Ectodermal cell (in vitro differentiated cells): ENCODE results near the gene KDM4C. TPM values are rescaled to one million over a fixed set of nuclear protein-coding genes. Genes with fewer than 3 reads are reported as not detected.
"Not testable (repeated sequence)": the region's sequence is repeated elsewhere in the genome, so short reads cannot be mapped to it uniquely, and the experiment has no call there.

Experiments used
- H3K27ac ChIP-seq: 2 replicates; pipeline ENCODE4 v1.7.0; 2013; ENCODE audit warnings: mild to moderate bottlenecking, low read depth, low read length; ENCODE audit not compliant: insufficient read depth, poor library complexity, severe bottlenecking
- H3K27me3 ChIP-seq: 2 replicates; pipeline ENCODE4 v1.7.0; 2013; ENCODE audit warnings: mild to moderate bottlenecking, low read length; ENCODE audit not compliant: insufficient read depth, control insufficient read depth, poor library complexity, severe bottlenecking
- H3K36me3 ChIP-seq: one replicate; pipeline ENCODE4 v1.7.0; 2013; ENCODE audit warnings: low read length; ENCODE audit not compliant: control insufficient read depth, insufficient read depth
- H3K4me1 ChIP-seq: one replicate; pipeline ENCODE4 v1.7.0; 2013; ENCODE audit warnings: low read length; ENCODE audit not compliant: control insufficient read depth, insufficient read depth
- H3K4me3 ChIP-seq: 2 replicates; pipeline ENCODE4 v1.7.0; 2013; ENCODE audit warnings: low read depth, low read length, control low read depth; ENCODE audit not compliant: insufficient read depth
- H3K9me3 ChIP-seq: 2 replicates; pipeline ENCODE4 v1.7.0; 2013; ENCODE audit warnings: mild to moderate bottlenecking, low read length, moderate library complexity; ENCODE audit not compliant: control insufficient read depth
- WGBS, 2 experiments: methylation state at CpG; one replicate each; pipeline ENCODE4 v1.1.7; 2013; ENCODE audit warnings: missing lambda C conversion rate in 2 of 2; 5-methylcytosine and 5-hydroxymethylcytosine counted together
- polyA plus RNA-seq, 4 experiments: library from polyadenylated mRNA; stranded (reverse); fragments of 50-300 nt; gene quantifications; one replicate each; pipeline ENCODE4 v1.2.3, GENCODE V29; 2013

The KDM4C gene
- polyA plus RNA-seq (2013, experiment 1 of 4): 8.6 TPM
- 10.2 TPM for polyA plus RNA-seq (2013, experiment 2 of 4)
- 6.6 TPM for polyA plus RNA-seq (2013, experiment 3 of 4)
- polyA plus RNA-seq (2013, experiment 4 of 4): 8.6 TPM

- Histone ChIP-seq H3K27ac (peak within 1 kb of the TSS; percentile 88), H3K27me3 (peaks cover 15% of the 10 kb centered on the region), H3K36me3 (no peaks in the 10 kb centered on the region), H3K4me3 (peak within 1 kb of the TSS; percentile 81), H3K9me3 (no peaks in the 10 kb centered on the region), H3K4me1 (no peaks in the 10 kb centered on the region)
- WGBS, 2 experiments: 0% methylated on average over 80 of the region's 80 CpGs
Observed at GRCh38 chr9:6757456-6758247, at the start of gene KDM4C. KDM4C (plus strand) TSS chr9:6757973; CDS start chr9:6792989, 35,016 bp downstream.

GRCh38 chr9:6708732-6709131 lies 49.0 kb upstream of the KDM4C start:
- Histone ChIP-seq H3K4me1 (no peaks in the 10 kb centered on the region), H3K27ac (no peak overlapping the region), H3K27me3 (no peaks in the 10 kb centered on the region), H3K9me3 (peaks cover 2% of the 10 kb centered on the region), H3K4me3 (no peak overlapping the region), H3K36me3 (no peaks in the 10 kb centered on the region)
- WGBS, 2 experiments: 88% methylated on average over 2 of the region's 2 CpGs

GRCh38 chr9:6711403-6711802 lies 46.4 kb upstream of the KDM4C start:
- H3K4me3 ChIP-seq: no peak overlapping the region
- no peaks in the 10 kb centered on the region for H3K4me1 ChIP-seq
- WGBS, 2 experiments: 88 to 92% methylated on average over 3 of the region's 3 CpGs
- H3K36me3 ChIP-seq: no peaks in the 10 kb centered on the region
- H3K27me3 ChIP-seq: no peaks in the 10 kb centered on the region
- no peak overlapping the region for H3K27ac ChIP-seq
- H3K9me3 ChIP-seq: peaks cover 2% of the 10 kb centered on the region

- Histone ChIP-seq H3K36me3 (no peaks in the 10 kb centered on the region), H3K27me3 (no peaks in the 10 kb centered on the region), H3K9me3 (peaks cover 2% of the 10 kb centered on the region), H3K4me3 (no peak overlapping the region), H3K27ac (no peak overlapping the region), H3K4me1 (no peaks in the 10 kb centered on the region)
- WGBS, 2 experiments: 93 to 98% methylated on average over 3 of the region's 3 CpGs
Observed at GRCh38 chr9:6712041-6712440, 45.7 kb upstream of the KDM4C start.

GRCh38 chr9:6714176-6714575 lies 43.6 kb upstream of the KDM4C start:
- Histone ChIP-seq H3K4me3 (no peak overlapping the region), H3K4me1 (no peaks in the 10 kb centered on the region), H3K9me3 (no peaks in the 10 kb centered on the region), H3K27ac (no peak overlapping the region), H3K27me3 (no peaks in the 10 kb centered on the region), H3K36me3 (no peaks in the 10 kb centered on the region)
- WGBS, 2 experiments: 89 to 100% methylated on average over 2 of the region's 2 CpGs

GRCh38 chr9:6715153-6715754 lies 42.5 kb upstream of the KDM4C start:
- not testable (repeated sequence) for H3K9me3 ChIP-seq, H3K27ac ChIP-seq, H3K36me3 ChIP-seq, H3K4me1 ChIP-seq, H3K4me3 ChIP-seq, H3K27me3 ChIP-seq
- 93 to 94% methylated on average over 28 of the region's 28 CpGs for WGBS, 2 experiments

- Histone ChIP-seq H3K27me3 (no peaks in the 10 kb centered on the region), H3K4me1 (no peaks in the 10 kb centered on the region), H3K9me3 (no peaks in the 10 kb centered on the region), H3K36me3 (no peaks in the 10 kb centered on the region), H3K27ac (no peak overlapping the region), H3K4me3 (peak overlapping the region; percentile 6)
- 89 to 90% methylated on average over 61 of the region's 61 CpGs for WGBS, 2 experiments
Observed at GRCh38 chr9:6715755-6716643, 41.8 kb upstream of the KDM4C start.

GRCh38 chr9:6716766-6717165 lies 41.0 kb upstream of the KDM4C start:
- Histone ChIP-seq H3K27me3 (no peaks in the 10 kb centered on the region), H3K27ac (no peak overlapping the region), H3K36me3 (no peaks in the 10 kb centered on the region), H3K9me3 (no peaks in the 10 kb centered on the region), H3K4me1 (no peaks in the 10 kb centered on the region), H3K4me3 (no peak overlapping the region)
- 88 to 91% methylated on average over 9 of the region's 9 CpGs for WGBS, 2 experiments

GRCh38 chr9:6723881-6724420 lies 33.8 kb upstream of the KDM4C start:
- Histone ChIP-seq H3K4me1 (no peaks in the 10 kb centered on the region), H3K9me3 (no peaks in the 10 kb centered on the region), H3K36me3 (no peaks in the 10 kb centered on the region), H3K4me3 (no peak overlapping the region), H3K27me3 (no peaks in the 10 kb centered on the region), H3K27ac (no peak overlapping the region)
- WGBS, 2 experiments: 83 to 92% methylated on average over 1 to 2 of the region's 2 CpGs
